Ovary (tissue), 3 donors: ENCODE data around the gene HOXA13.

Experiments used
- EP300 ChIP-seq: sonication (generic); formaldehyde crosslinking; IDR thresholded peaks from one replicate; pipeline ENCODE4 v1.6.1; 2017; ENCODE audit warnings: antibody characterized with exemption
- TF ChIP-seq, protein P1 (sequence below), 3 donors: fragments of 450-650 bp in 2 of 3; fragments of 200-600 bp in 1 of 3; IDR thresholded peaks; one replicate each; pipeline versions ENCODE4 v1.5.1 to v1.8.0; 2016 to 2022; ENCODE audit warnings: antibody characterized with exemption in 3 of 3, mild to moderate bottlenecking in 1 of 3
- donor health status: DM: no; HTN: no; CAD: no.

- TF ChIP-seq, protein P1, sequence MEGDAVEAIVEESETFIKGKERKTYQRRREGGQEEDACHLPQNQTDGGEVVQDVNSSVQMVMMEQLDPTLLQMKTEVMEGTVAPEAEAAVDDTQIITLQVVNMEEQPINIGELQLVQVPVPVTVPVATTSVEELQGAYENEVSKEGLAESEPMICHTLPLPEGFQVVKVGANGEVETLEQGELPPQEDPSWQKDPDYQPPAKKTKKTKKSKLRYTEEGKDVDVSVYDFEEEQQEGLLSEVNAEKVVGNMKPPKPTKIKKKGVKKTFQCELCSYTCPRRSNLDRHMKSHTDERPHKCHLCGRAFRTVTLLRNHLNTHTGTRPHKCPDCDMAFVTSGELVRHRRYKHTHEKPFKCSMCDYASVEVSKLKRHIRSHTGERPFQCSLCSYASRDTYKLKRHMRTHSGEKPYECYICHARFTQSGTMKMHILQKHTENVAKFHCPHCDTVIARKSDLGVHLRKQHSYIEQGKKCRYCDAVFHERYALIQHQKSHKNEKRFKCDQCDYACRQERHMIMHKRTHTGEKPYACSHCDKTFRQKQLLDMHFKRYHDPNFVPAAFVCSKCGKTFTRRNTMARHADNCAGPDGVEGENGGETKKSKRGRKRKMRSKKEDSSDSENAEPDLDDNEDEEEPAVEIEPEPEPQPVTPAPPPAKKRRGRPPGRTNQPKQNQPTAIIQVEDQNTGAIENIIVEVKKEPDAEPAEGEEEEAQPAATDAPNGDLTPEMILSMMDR (IDR thresholded peaks at IDR 0.05) = no peak
- TF ChIP-seq EP300 = no peak
These were observed 13.8 kb downstream of the HOXA13 start for GRCh38 chr7:27185854-27186667.
